HG02642 (cell line): ENCODE measurements around the gene DDX18.
A peak's percentile ranks its signal among the peaks of the same experiment; 100 is the strongest.

ENCODE experiments used
- ATAC-seq: cut with Tn5 transposase; IDR thresholded peaks from one replicate; pipeline ENCODE4 v1.9.1; 2021; ENCODE audit warnings: mild to moderate bottlenecking; ENCODE audit not compliant: unreplicated experiment, poor library complexity

DDX18 gene

GRCh38 chr2:117832905-117833613, 18.6 kb downstream of the DDX18 start:
- no peak for ATAC-seq

GRCh38 chr2:117833911-117834310, 19.4 kb downstream of the DDX18 start:
- peak; percentile 37 for ATAC-seq

- ATAC-seq = no peak
Measured at GRCh38 chr2:117834992-117835391, 20.5 kb downstream of the DDX18 start.

DNA sequence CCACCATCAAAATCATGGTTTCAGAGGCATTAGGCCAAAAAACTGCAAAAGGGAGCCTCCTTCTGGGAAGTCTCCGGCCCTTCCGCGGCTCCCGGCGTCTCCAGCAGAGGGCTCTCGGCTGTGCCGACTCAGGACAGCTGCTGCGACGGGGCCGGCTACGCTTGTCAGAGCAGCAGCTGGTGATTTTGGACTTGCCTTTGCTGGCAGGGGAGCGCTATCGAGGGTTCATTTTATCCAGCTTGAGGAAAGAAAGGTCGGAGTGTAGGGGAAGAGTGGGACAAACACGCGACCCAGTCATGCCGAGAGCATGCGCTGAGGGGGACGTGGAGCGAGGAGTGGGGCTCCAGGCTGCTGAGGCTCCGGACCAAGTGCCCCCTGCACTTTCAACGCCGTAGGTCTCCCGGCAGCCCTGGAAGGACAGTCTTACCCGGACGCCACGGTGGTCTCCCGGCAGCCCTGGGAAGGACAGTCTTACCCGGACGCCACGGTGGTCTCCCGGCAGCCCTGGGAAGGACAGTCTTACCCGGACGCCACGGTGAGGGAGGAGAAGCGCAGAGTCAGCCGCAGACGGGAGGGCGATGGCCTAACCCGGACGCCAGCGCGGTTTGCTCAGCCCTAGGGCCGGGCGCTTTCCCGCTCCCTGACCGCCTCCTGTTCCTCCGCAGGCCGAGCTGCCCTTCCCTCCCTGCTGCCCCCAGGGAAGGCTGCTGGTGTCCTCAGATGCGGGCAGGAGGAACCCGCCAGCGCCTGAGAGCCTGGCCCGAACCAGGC, 21.7 kb downstream of the DDX18 start:
- peak; percentile 90 for ATAC-seq

DNA sequence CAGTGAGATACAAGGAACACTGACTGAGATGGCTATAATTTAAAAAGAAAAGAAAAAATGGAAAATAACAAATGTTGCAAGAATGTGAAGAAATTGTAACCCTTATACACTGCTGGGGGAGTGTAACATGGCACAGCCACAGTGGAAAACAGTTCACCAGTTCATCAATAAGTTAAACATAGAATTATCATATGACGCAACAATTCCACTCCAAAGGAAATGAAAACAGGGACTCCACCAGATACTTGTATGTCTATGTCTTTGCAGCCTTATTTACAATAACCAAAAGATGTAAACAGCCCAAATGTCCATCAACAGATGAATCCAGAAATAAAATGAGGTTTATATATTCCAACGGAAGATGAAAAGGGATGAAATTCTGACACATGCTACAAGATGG, 30.8 kb downstream of the DDX18 start:
- no peak for ATAC-seq

- no peak for ATAC-seq
Measured at GRCh38 chr2:117850015-117850414, 35.5 kb downstream of the DDX18 start.

GRCh38 chr2:117850461-117850860, 36.0 kb downstream of the DDX18 start:
- ATAC-seq = no peak

- ATAC-seq = no peak
Measured at GRCh38 chr2:117851969-117852368, 37.5 kb downstream of the DDX18 start.

DNA sequence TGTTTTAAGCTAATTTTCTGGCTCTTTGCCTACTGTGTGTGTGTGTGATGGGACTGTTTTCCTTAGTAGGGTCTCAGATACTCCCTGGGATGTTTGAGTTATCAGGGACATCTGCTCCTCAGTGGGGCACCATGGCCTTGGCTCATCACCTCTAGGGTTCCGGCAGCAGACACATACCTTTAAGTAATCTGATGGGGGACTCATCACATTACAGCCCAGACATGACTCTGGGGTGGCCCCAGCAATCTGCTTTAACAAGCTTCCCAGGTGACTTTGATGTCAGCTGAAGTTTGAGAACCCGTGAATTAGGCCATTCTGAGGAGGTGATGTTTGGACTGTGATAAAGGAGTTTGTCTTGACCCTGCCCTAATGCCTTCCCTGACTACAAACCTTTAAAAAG, 38.8 kb downstream of the DDX18 start:
- no peak for ATAC-seq

DNA sequence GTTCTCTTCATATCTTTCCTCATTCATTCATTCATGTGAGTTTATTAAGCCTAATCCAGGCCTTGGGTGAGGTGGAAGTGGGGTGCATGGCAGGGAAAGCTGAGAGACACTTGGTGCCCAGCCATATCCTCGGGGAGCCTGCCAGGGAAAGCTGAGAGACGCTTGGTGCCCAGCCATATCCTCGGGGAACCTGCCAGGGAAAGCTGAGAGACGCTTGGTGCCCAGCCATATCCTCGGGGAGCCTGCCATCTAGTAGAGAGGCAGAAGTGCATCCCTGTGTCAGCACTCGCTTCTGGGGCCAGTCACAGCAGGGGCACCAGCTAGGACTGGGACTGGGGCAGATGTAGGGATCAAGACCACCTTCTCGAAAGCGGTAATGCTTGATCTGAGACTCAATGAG, 39.4 kb downstream of the DDX18 start:
- no peak for ATAC-seq

GRCh38 chr2:117854610-117855009, 40.1 kb downstream of the DDX18 start:
- no peak for ATAC-seq

DNA sequence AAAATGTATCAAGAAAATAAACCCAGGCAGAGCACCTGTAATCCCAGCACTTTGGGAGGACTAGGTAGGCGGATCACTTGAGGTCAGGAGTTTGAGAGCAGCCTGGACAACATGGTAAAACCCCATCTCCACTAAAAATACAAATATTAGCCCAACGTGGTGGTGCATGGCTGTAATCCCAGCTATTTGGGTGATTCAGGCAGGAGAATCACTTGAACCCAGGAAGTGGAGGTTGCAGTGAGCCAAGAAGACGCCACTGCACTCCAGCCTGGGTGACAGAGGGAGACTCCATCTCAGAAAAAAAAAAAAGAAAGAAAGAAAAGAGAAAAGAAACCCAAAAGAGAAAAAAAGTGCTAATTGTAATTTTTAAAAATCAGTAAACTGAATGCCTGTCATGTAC, 41.4 kb downstream of the DDX18 start:
- ATAC-seq = no peak

DNA sequence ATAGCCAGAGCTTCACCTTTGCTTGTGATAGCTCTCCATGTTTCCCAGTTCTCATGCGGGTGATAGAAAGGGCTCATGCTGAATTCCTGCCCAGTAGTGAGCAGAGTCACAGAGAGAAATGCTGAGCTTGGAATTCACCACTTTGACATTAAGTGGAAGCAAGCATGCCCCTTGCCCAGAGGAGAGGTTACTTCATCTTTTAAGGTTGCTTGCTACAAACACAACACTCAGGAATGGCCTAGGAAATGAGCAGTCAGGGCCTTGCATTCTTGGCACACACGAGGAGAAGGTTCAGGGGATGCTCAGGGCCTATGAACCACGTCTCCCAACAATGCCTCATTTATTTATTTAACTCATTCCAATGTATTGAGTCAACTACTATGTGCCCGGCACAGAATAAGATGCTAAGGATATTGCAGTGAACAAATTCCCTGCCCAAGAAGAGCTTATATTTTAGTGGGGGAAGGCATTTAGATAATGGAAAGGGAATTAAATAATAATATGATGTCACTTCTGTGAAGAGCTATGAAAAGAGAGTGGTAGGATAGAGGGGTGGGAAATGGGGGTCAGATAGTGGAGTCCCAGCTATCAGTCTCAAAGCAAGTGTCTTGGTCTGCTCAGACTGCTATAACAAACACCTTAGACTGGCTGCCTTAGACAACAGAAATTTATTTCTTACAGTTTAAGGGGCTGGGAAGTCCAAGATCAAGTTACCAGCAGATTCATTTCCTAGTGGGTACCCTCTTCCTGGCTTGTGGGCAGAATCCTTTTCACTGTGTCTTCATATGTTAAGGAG, 42.1 kb downstream of the DDX18 start:
- ATAC-seq = no peak

DNA sequence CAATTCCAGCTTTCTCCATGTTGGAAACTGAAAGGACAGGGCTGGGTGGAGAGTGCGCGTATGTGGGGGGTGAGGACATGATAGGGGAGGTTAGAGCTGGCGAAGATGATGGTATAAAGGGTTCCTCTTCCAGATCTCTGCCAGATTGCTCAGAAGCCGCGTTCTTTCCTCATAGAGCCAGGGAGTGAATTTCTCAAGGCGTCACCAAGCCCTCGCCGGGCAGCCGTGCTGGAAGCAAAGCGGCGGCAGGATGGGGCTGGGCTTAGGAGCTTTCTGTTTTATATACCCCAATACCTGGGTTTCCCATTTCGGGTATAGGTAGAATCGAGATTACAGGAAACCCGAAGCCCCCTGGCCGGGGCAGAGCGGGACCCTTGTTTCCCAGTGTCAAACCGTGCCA, 43.8 kb downstream of the DDX18 start:
- no peak for ATAC-seq

GRCh38 chr2:117858892-117859531, 44.5 kb downstream of the DDX18 start:
- ATAC-seq = no peak

GRCh38 chr2:117859532-117859911, 45.0 kb downstream of the DDX18 start:
- ATAC-seq = no peak

DNA sequence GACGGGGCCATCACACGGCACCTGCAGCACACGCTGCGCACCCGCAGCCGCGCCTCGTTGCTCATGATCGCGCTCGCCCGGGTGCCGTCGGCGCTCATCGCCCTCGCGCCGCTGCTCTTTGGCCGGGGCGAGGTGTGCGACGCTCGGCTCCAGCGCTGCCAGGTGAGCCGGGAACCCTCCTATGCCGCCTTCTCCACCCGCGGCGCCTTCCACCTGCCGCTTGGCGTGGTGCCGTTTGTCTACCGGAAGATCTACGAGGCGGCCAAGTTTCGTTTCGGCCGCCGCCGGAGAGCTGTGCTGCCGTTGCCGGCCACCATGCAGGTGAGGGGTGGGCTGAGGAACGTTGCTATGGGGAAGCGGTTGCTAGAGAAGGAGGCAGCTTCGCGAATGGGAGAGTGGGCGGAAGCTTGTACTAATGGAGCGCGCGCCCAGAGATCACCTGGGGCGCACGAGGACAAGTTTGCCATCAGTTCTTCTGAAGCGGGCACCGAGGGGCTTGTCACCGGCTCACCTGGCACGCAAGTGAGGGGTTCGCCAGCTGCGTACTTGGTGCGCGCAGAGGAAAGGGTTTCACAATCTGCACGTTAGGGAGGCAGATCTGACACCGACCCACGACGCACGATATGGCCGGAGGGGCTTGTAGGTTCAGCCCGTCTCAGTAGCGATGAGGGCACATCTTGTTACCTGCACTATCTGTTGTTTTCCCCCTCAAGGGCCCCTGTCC, 45.6 kb downstream of the DDX18 start:
- no peak for ATAC-seq

DNA sequence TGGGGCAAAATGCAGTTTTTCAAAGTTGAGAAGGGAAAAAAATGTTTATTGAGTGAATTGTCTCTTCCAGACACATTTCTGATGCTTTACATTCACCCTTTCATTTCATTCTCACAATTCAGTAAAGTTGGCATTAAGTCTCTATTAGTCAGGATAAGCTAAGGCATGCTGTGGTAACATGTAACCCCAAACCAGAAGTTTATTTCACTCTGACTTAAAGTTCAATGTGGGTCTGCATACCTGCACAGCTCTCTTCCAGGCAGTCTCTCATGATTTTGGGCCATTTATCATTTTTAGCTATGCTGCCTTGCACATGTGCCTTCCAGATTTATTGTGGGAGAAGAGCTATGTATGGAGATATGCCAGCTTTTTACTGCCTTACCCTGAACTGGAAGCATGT, 48.0 kb downstream of the DDX18 start:
- no peak for ATAC-seq

- ATAC-seq = no peak
Measured at GRCh38 chr2:117875786-117876185, 61.3 kb downstream of the DDX18 start.

- ATAC-seq = no peak
Measured at GRCh38 chr2:117879003-117879402, 64.5 kb downstream of the DDX18 start.
